SHP77 treated with DMSO at 0.1 percent for 48 hours (cell line): Measurements from ENCODE around the gene SLC43A2.

Source experiments
- DNase-seq: peaks from one replicate; lab custom pipeline; 2025; lab: John Stamatoyannopoulos, UW

SLC43A2 gene

DNA sequence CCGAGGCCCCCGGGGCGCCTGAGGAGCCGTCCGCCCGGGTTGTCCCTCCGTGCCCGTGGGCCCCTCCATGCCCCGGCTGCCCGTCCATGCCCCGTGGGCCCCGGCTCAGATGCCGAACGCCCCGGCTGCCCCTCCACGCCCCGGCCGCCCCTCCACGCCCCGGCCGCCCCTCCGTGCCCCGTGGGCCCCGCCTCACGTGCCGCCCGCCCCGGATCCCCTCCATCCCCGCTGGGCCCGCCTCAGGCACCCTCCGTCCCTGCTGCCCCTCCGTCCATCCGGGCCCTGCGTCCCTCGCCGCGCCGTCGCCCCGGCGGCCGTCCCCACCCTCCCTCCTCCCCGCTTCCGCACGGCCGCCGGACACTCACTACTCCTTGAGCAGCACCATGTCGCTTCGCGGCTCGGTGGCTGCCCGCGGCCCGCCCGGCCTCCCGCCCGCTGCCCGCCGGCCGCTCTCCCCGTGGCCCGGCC lies 66.4 kb downstream of the SLC43A2 start:
- no peak for DNase-seq

DNA sequence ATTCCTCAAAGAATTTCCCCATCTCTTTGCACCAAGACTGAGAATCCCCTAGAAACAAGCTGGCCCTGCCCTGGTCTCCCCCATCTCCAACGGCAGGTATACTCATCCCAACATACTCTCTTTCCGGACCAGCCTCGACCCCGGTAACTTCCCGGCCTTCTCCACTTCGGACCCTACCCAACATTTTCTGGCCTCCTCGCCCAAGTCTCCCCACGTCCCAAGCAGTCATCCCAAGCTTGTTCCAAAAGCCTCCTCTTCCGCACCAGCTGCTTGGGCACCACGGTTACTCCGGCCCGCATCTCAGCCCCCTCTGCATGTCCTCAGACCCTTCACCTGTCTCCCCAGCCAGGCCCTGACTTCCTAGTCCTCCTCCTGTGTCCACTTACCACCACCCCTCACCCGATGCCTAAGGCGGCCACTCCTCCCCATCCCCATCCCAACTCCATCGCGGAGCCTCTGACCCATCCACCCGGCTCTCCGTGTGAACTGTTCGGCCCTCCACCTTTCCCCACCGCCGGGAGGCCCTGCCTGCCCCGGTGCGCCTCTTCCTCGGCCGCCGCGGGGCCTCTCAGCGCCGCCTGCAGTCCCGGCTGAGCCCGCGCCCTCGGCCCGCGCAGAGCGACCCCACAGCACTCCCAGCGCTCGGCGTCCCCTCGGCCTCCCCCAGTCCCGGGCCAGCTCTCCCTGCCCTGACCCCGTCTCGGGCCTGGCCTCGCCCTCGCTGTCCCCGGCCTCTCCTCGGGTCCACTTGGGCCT lies 67.0 kb downstream of the SLC43A2 start:
- DNase-seq: peak; percentile 10

DNA sequence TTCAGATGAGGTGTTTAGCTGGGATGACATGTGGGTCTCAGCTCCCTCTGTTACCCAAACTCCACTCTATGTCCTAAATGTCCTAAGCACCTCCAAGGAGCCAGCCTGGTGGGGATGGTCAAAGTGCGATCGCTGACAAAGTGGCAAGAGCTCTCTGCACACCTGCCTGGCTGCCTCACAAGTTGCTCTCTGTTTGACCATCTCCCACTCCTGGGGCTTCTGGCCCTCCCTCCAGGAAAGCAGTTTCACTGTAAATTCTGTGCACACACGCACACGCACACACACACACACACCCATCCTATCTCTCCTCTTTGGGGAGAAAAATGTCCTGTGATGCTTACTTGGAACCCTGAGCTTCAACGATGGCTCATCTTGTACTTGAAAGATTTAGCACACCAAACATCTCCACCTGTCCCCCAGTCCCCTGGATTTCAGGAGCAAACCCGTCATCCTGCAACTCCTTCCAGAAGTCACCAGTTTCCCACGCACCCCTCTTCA lies 67.7 kb downstream of the SLC43A2 start:
- no peak for DNase-seq

DNA sequence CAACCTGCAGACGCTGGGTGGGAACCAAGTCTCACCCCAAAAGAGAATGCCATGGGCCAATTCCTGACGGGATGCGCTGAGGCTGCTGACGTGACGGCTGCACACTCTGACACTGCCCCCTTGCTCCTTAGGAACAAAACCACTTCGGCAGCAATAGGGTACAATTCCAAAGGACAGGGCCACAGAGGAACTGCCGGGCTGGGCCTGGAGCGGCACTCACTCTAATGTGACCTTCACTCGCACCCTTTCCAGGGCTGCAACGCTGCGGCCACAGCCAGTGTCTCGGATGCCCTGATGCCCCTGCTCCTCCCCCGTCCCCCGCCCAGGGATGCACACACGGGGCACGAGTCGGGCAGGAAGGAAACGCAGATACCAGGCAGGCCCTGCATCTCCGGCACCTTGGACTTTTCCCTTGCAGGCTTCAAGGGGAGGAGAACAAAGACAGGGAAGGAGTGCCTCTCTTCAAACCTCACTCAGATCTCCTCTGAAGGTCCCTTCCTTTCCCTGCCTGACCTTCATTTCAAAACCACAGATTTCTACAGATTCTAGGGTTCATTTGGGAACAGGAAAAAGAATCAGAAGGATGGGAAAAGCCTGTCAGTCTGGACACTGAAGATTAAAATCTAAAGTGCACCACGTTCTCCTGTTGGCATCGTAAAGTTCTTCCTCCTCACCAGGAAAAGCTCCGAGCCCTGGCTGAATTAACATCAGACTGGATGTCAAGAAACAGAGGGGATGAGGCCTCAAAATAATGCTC lies 68.4 kb downstream of the SLC43A2 start:
- DNase-seq: no peak

DNA sequence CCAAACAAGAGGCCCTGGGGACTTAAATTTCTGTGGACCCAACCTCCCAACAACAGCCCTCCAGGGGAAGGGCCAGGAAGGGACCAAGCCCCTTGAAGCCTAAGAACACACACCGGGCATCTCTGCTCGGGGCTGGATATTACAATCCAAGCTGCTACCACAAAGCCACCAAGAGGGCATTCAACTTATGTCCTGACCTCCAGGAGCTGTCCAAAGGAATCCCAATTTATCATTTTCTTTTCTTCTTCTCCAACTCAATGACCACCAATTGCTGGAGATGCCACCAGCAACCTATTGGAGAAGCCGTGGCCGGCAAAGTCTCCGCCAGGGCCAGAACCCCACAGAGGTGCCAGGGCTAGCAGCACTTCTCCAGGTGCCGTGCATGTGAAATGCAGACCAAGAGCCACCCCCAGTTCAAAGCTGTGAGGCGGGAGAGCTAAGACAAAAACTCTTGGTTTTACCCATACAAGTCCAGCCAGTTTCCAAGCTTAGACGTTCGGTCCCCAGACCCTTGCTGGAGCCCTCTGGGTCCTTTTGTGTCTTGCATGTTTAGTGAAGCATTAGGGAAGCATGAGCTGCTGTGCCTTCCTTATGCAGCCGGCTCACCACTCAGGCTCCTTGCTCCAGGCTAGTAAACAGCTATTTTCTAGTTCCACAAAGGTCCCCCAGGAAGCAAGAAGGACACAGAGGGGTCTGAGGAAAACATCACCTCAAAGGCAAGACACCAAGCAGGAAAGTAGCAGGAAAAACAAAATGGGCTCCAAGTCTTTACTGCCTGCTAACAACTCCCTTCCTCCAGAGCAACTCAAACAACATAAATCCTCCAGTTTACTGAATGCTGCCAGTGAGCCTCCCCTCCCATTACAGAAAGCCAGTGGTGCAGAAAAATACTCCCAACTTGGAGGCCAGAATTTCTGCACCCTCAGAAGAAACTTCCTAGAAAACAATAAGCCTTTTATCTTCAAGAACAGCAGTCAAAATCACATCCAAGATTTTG lies 69.3 kb downstream of the SLC43A2 start:
- DNase-seq: no peak

DNA sequence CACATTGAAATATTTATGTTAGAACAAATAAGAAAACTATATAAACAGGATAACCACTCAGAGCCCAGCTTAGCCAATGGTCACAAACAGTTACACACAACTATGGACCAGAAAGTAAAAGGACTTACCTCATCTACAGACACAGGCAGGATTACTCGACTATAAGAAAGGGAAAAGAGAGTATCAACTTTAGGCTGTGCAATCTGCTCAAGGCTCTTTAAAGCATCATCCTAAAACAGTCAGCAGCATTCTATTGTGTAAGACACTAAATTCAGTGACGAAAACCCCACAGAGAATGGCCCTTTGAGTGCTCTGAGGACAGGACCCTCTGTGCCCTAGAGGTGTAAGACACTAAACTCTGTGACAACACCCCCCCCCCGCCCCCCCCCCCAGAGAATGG lies 70.2 kb downstream of the SLC43A2 start:
- DNase-seq: no peak

DNA sequence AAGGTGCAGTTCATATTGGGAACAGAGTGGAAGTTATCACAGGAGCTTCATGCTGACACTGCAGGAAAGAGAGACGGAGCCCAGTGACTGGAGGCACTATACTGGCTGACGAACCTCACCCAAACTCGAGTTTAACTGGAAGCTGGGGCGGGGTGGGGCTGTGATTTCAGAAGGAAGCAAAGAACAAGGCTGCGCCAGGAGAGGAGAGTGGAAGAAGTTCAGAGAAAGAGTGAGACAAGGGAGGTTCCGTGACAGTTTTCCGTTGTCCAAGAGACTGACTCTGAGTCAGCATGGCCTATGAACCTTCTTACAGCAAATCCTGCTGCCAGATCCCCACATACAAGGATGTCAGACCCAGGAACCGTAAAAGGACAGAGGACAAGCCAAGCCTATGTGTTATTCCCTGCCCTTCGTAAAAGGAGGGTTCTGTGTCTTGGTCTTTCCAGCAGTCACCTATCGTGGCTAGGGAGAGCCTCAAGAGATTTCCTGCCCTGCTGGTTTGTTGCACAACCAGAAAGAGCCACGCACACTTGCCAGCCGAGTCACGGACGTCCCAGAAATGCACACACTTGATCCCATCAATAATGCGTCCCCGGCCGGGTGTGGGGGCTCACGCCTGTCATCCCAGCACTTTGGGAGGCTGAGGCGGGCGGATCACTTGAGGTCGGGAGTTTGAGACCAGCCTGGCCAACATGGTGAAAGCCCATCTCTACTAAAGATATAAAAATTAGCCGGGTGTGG lies 71.1 kb downstream of the SLC43A2 start:
- no peak for DNase-seq

DNA sequence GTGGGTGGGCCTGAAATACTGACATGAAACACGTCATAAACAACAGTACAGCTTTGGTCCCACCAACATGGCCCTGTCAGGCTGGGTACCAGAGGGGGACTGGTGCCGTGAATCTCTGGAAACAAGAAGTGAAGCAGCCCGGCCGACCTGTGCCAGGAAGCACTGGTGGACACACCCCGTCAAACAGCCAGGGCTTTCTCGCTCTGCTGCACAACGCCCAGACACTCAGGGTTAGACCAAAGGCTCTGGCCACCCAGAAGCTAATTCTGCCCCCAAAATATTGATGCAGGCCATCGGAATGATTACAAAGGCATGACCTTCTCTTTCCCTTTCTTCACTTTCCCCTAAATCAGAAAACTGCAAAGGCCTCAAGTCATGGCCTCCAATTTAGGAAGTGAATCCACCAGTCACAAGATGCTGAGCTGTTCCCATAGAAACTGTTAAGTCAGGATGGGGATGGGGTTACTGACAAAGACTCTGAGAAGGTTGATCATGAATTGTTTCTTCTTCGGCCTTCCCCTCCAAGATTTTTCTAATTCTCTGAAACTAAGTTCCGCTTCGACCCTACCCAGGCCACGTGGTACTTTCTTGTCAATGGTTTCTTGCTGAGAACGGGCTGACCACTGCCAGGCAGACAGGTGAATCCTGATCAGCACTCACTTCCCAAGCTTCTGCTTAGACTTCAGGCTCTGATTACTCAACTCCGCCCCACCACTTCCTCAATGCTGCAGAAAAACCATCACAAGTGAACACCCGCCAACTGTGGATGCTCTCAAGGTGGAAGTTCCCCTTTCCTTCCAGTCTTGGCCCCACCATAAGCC lies 72.8 kb downstream of the SLC43A2 start:
- DNase-seq: no peak

DNA sequence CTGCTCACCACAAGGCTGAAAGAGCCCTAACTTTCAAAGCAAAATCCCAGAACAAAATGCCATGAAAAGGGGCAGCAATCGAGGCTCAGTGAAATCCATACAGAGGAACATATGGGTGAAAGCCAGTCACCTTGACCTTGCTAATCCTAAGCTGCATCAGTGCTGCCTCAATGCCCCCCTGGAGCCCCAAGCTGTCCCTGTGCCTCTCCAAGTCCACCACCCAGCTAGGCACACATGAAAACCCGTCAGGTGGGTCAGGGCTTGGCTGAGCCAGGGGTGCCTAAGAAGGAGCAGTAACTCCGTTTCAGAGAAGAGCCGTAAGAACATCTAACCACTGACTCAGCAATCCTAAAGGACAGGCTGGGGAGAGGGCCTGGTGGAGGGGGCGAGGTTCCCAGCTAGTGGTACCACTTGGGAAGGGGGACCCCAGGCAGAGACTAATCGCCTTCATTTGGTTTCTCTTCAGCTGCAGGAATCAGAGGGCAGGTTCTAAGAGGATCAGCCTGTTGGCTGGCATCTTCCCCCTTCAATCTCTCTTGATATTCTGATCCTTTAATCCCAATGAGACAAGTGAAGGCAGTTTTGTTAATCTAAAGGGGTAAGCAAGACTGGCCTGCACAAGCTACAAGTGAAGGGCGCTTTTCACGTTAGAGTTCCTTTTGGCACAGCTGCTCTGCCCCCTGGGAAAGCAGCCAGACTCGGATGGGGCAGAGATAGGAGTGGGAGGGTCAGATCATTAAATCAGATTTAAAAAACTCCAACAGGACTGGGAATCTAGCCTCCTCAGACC lies 73.7 kb downstream of the SLC43A2 start:
- no peak for DNase-seq

DNA sequence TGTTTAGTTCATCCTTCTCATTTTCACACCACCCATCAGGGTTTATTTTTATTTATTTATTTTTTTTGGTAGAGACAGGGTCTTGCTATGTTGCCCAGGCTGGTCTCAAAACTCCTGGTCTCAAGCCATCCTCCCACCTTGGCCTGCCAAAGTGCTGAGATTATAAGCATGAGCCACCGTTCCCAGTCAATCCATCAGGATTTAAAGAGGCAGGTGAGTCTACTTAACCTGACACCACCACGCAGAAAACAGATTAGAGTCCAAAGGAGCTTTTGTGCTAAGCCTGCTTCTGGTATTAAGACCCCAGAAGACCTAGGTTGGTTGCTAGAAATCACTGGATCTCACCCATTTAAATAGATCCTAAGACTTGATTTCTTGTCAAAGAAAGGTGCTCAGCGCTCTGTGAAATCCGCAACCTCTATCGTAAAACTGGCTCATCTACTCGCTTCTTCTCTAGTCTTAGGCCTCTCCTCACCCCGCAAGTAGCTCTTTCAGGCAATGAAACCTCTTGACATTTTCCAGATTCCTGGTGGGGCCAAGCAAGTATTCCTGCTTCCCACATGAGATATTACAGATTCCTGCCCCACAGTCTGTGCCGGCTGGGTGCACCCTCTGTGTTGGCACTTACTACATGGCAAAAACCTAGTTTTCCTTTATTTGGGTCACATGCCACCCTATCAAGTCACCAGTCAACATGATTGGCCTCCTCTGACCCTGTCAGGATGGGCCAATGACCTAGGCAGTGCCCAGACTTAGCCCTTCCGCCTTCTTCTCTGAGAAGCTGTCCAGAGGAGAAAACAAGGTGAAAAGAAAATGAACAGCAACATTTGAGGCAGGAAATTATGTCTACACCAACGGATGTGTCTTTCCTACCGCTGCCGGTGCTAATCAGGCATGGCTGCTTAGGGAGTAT lies 75.0 kb downstream of the SLC43A2 start:
- no peak for DNase-seq

DNA sequence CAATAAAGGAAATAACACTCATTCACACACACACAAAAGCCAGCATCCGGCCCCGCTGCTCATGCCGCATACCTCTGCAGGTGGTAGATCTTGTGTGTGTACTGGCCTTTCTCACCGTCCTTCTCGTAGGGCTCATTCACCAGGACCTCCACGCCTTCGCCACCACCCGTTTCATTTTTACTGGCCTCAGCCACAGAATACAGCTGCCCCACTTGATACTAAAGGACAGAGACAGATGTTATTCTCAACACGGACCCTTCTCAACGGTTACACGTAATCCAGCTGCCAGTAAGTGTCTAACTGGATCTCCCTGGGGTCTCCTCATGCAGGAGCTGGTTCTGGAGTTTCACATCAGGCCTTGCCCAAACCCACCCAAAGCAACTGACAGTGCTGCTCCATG lies 75.7 kb downstream of the SLC43A2 start:
- DNase-seq: no peak

DNA sequence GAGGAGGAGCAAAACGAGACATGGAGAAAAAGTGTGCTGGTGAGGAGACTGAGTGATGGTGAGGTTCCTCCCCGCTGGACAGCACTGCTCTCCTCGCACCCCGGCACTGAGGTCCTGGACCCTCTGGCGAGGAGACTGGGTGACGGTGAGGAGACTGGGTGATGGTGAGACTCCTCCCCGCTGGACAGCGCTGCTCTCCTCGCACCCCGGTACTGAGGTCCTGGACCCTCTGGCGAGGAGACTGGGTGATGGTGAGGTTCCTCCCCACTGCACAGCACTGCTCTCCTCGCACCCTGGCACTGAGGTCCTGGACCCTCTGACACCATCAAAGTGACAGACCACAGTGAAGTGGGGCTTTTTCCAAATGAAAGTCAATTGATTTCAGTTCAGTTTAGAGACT lies 76.9 kb downstream of the SLC43A2 start:
- no peak for DNase-seq

DNA sequence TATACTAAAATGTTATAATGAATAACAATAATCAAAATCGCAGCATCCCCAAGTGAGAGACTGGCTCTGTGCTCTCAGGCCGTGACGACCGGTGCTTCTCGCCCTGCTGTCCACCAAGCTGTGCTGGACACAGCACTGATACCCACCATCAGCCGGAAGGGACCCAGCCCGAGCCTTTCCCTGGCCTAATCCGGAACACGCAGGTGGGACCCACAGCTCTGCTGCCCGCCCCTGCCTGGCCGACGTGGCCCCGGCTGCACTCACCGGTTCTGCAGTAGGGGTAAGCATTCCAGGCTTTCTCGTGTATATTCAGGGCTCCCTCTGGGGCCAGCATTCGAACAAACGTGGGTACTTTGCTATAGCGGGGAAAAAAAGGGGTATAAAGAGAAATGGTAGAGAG lies 80.6 kb downstream of the SLC43A2 start:
- no peak for DNase-seq

DNA sequence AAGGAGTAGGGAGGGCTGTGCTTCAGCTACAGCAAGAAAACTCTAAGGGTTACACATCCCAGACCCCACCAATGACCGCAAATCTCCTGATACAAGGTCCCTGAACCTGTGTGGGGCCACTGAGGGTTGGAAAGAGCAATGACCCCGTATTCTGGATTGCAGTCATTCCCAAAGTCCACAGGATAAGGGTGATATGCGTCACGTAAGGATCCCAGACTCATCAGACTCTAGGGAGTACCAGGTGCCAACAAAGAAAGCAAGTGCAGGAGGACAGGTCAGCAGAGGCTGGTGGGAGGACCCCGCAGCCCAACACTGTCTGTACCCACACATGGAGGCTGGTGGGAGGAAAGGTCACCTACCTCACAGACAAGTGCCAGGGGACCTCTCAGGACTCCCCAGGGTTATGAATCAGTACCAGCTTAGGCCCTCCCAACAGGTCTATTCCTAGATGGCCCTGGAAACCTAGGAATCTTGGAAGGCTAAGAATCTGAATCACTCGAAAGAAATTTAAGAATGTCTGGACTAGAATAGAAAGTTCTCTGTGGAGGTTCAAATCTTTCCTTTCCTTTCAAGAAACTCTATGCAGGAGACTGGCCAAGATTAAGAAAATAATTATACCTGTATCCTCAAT lies 82.2 kb downstream of the SLC43A2 start:
- DNase-seq: no peak

DNA sequence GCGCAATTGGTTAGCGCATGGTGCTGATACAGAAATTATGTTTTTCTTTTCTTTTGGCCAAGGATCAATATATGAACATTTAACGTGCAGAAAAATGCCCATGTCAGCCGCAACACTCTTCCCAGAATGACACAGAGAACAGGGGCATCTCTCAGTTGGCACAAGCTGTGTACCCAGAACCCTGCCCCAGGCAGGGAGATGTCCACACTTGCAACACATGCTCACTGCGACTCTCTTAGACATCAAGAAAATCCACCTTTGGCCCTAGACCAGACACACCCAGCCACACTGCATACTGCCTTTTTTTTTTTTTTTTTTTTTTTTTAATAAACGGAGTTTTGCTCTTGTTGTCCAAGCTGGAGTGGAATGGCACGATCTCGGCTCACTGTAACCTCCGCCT lies 83.0 kb downstream of the SLC43A2 start:
- no peak for DNase-seq

DNA sequence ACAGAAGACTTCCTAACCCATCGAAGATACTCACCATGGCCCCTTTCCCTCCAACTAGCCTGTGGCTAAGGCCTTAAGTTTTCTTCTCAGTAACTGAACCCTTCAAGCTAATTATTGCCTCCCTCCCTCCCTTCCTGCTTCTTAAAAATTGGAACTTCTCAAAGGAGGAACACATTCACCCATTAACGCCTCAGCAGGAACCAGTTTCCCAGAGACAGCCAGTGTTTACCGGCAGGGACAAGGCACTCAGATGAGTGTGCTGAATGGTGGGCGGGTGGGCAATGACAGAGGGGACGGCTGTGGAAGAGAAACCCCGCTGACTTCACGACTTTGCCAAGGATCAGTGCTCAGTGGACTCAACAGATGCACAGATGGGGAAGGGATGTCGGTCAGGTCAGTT lies 86.3 kb downstream of the SLC43A2 start:
- DNase-seq: no peak

DNA sequence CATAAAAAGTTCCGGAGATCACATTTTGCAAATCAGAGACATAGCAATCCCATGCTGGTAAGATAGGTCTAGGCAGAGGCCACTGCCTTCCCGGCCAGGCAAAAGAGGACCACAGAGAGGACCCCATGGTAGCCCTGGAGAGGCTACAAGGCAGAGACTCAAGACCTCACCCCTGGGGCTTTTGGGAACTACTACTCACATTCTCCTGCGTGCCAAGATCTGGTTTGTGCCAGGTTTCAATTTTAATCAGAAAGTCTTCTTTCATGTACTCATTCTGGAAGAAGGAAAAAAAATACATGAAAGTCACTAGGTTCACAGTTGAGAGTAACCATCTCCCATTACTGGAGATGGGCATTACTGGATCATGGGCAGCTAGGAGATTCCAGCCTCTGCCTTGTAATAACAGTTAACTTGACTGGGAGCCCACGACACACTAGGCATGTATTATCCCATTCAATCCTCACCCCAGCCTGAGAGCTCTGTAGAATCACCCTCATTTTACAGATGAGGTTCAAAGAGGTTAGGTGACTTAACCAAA lies 87.2 kb downstream of the SLC43A2 start:
- no peak for DNase-seq

DNA sequence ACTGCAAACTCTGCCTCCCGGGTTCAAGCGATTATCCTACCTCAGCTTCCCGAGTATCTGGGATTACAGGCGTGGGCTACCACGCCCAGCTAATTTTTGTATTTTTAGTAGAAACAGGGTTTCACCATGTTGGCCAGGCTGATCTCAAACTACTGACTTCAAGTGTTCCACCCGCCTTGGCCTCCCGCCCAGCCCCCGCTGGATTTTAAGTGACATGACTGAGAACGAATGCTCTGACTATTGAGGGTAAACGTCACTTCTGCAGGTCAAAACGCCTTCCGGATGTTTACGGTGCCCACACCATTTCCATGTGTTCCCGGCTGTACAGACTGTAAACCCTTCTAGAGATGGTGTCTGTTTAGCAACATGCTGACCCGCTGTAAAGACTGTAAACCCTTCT lies 88.8 kb downstream of the SLC43A2 start:
- no peak for DNase-seq
